GM12878 (cell line): ENCODE data around the gene CLEC16A. TPM values are rescaled to one million over a fixed set of nuclear protein-coding genes. Genes with fewer than 3 reads are reported as not detected.

Experiments
- ATAC-seq: fragments of 200-7000 bp; cut with Tn5 transposase; 3 replicates; pipeline ENCODE4 v1.9.1; 2020; ENCODE audit warnings: mild to moderate bottlenecking, moderate library complexity
- BruUV-seq: library from RNA; stranded (reverse); fragments of 400-500 nt; replicated peaks from 2 replicates; lab custom pipeline; 2021; lab: Mats Ljungman, UMichigan
- CTCF ChIA-PET: fragments of 300-600 bp; sonication (Branson Sonifier 250); formaldehyde crosslinking; extraction: SDS; loops from one replicate; lab custom pipeline; 2021; ENCODE audit warnings: inconsistent platforms; lab: Yijun Ruan, JAX
- POLR2A ChIA-PET: fragments of 350-600 bp; formaldehyde crosslinking; extraction: SDS; loops from one replicate; lab custom pipeline; 2021; ENCODE audit warnings: inconsistent platforms; lab: Charles Lee
- RAD21 ChIA-PET: fragments of 300-600 bp; sonication (Branson Sonifier 250); formaldehyde crosslinking; loops from one replicate; lab custom pipeline; 2023; ENCODE audit warnings: antibody characterized with exemption; ENCODE audit not compliant: unreplicated experiment; lab: Charles Lee
- SMC1A ChIA-PET: fragments of 300-600 bp; sonication (Branson Sonifier 250); formaldehyde crosslinking; loops from one replicate; lab custom pipeline; 2023; ENCODE audit not compliant: unreplicated experiment, uncharacterized antibody; lab: Charles Lee
- DNase-seq: peaks from one replicate; pipeline ENCODE4 v3.0.0-alpha.2; 2011; ENCODE audit warnings: low read depth, low spot score
- FAIRE-seq: peaks from 3 replicates; lab custom pipeline; 2011; peaks lifted over from hg19 to GRCh38; lab: Jason Lieb, UNC
- H2AFZ ChIP-seq: 2 replicates; pipeline ENCODE4 v1.6.0; 2011; ENCODE audit warnings: low read depth, low read length, control low read depth; ENCODE audit not compliant: control insufficient read depth
- H3K27ac ChIP-seq: 2 replicates; pipeline ENCODE4 v1.5.1; 2011; ENCODE audit warnings: control low read depth; ENCODE audit not compliant: control insufficient read depth, insufficient read depth
- H3K27me3 ChIP-seq, 2 experiments: replicated peaks in 1 of 2; 2 replicates each; pipeline versions ENCODE4 v1.6.0 to v1.6.1; 2011; ENCODE audit warnings: low read length in 1 of 2; ENCODE audit not compliant: control insufficient read depth in 2 of 2, insufficient read depth in 2 of 2
- H3K36me3 ChIP-seq, 2 experiments: 2 replicates each; pipeline ENCODE4 v1.5.1; 2011; ENCODE audit warnings: low read length in 1 of 2; ENCODE audit not compliant: control insufficient read depth in 2 of 2, insufficient read depth in 2 of 2
- H3K4me1 ChIP-seq: 2 replicates; pipeline ENCODE4 v1.6.1; 2011; ENCODE audit warnings: mild to moderate bottlenecking, low read length, moderate library complexity, mixed read lengths; ENCODE audit not compliant: control insufficient read depth, insufficient read depth
- H3K4me2 ChIP-seq: 2 replicates; pipeline ENCODE4 v1.6.0; 2011; ENCODE audit warnings: control low read depth; ENCODE audit not compliant: control insufficient read depth, insufficient read depth
- H3K4me3 ChIP-seq: fragments of 200-600 bp; sonication (generic); 2 replicates; pipeline ENCODE4 v1.5.1; 2016
- H3K79me2 ChIP-seq: 2 replicates; pipeline ENCODE4 v1.6.0; 2011; ENCODE audit warnings: low read length; ENCODE audit not compliant: control insufficient read depth, insufficient read depth
- H3K9ac ChIP-seq: 2 replicates; pipeline ENCODE4 v1.8.0; 2011; ENCODE audit warnings: low read length, control low read depth, mixed read lengths; ENCODE audit not compliant: control insufficient read depth, insufficient read depth
- H3K9me3 ChIP-seq: replicated peaks from 3 replicates; pipeline ENCODE4 v1.5.1; 2011; ENCODE audit warnings: mild to moderate bottlenecking, low read length; ENCODE audit not compliant: control insufficient read depth, insufficient read depth
- H4K20me1 ChIP-seq: 2 replicates; pipeline ENCODE4 v1.6.0; 2011; ENCODE audit not compliant: control insufficient read depth, insufficient read depth
- BCL3 ChIP-seq: IDR thresholded peaks from 2 replicates; pipeline ENCODE4 v1.6.1; 2011; ENCODE audit warnings: borderline replicate concordance, low read depth, mild to moderate bottlenecking, moderate library complexity, low read length; ENCODE audit not compliant: insufficient read depth, poor library complexity, severe bottlenecking
- CBX5 ChIP-seq: sonication (generic); IDR thresholded peaks from 2 replicates; pipeline ENCODE4 v1.6.1; 2016; ENCODE audit warnings: low read depth, moderate library complexity, mild to moderate bottlenecking, inconsistent platforms
- HDAC2 ChIP-seq: fragments of 200-600 bp; sonication (generic); IDR thresholded peaks from 2 replicates; pipeline ENCODE4 v1.6.1; 2017
- HDGF ChIP-seq: fragments of 450-650 bp; IDR thresholded peaks from 2 replicates; pipeline ENCODE4 v1.6.1; 2016; ENCODE audit warnings: antibody characterized with exemption
- HSF1 ChIP-seq: fragments of 150-350 bp; IDR thresholded peaks from 2 replicates; pipeline ENCODE4 v1.6.1; 2014; ENCODE audit warnings: mild to moderate bottlenecking, low read depth, low read length
- PBX3 ChIP-seq: IDR thresholded peaks from 2 replicates; pipeline ENCODE4 v1.6.1; 2011; ENCODE audit warnings: mild to moderate bottlenecking, low read depth, low read length, moderate library complexity; ENCODE audit not compliant: insufficient replicate concordance
- POLR2A ChIP-seq: IDR thresholded peaks from 2 replicates; pipeline ENCODE4 v1.6.1; 2011; ENCODE audit warnings: low read depth, mild to moderate bottlenecking, low read length
- POLR2AphosphoS2 ChIP-seq: IDR thresholded peaks from 2 replicates; pipeline ENCODE4 v1.6.1; 2011; ENCODE audit warnings: low read depth, mild to moderate bottlenecking, low read length, improper control_type of control experiment, moderate library complexity
- POLR2AphosphoS5 ChIP-seq: IDR thresholded peaks from 2 replicates; pipeline ENCODE4 v1.6.1; 2011; ENCODE audit warnings: mild to moderate bottlenecking, low read length, inconsistent platforms
- TCF12 ChIP-seq: IDR thresholded peaks from 2 replicates; pipeline ENCODE4 v1.6.1; 2011; ENCODE audit warnings: low read depth, mild to moderate bottlenecking, low read length
- TCF3 ChIP-seq: IDR thresholded peaks from 2 replicates; pipeline ENCODE4 v1.6.1; 2012; ENCODE audit warnings: low read depth, mild to moderate bottlenecking, low read length, borderline replicate concordance; ENCODE audit not compliant: insufficient read depth
- WRNIP1 ChIP-seq: IDR thresholded peaks from 2 replicates; pipeline ENCODE4 v1.6.1; 2011; ENCODE audit warnings: low read depth, low read length, improper control_type of control experiment, borderline replicate concordance
- YBX1 ChIP-seq: fragments of 450-650 bp; IDR thresholded peaks from 2 replicates; pipeline ENCODE4 v1.6.1; 2016; ENCODE audit warnings: antibody characterized with exemption
- YY1 ChIP-seq: IDR thresholded peaks from 2 replicates; pipeline ENCODE4 v1.6.1; 2011; ENCODE audit warnings: low read depth, mild to moderate bottlenecking, low read length
- ZNF687 ChIP-seq: fragments of 450-650 bp; IDR thresholded peaks from 2 replicates; pipeline ENCODE4 v1.6.1; 2017; ENCODE audit warnings: mild to moderate bottlenecking, moderate library complexity
- ZSCAN29 ChIP-seq: fragments of 450-650 bp; IDR thresholded peaks from 2 replicates; pipeline ENCODE4 v1.6.1; 2017; ENCODE audit warnings: mild to moderate bottlenecking, moderate library complexity
- WGBS: methylation state at CpG from one replicate; pipeline ENCODE4 v1.1.6; 2016; ENCODE audit warnings: low lambda C conversion rate; ENCODE audit not compliant: insufficient replicate concordance, insufficient coverage; ENCODE audit errors: missing lambda C conversion rate; 5-methylcytosine and 5-hydroxymethylcytosine counted together
- in situ Hi-C: fragments of 300-500 bp; cut with MboI; formaldehyde crosslinking; loops from 9 replicates; pipeline ENCODE4 v1.14.3; 2018; ENCODE audit warnings: mixed read lengths
- intact Hi-C: fragments of 100-400 bp; cut with micrococcal nuclease; formaldehyde crosslinking; loops from one replicate; pipeline ENCODE4 v1.14.2; 2022; ENCODE audit not compliant: unreplicated experiment
- polyA plus RNA-seq, 11 experiments: library from polyadenylated mRNA; depleted of rRNA in 4 of 11; unstranded in 6 of 11; stranded (reverse) in 5 of 11; fragments of >200 nt; fragmentation: Nextera tagmentation in 4 of 11; fragmentation: Illumina TruSeq in 1 of 11; extraction: Ambion mirVana in 4 of 11; extraction: Trizol in 1 of 11; gene quantifications; 1 replicate in 1 of 11; 2 replicates in 10 of 11; pipeline versions ENCODE4 v1.2.1 to v1.2.3, GENCODE V29; 2011 to 2016; ENCODE audit warnings: inconsistent platforms in 2 of 11, missing spikeins in 2 of 11, low read depth in 1 of 11
- total RNA-seq, 4 experiments: library from RNA; depleted of rRNA in 3 of 4; stranded (reverse); fragments of >200 nt in 3 of 4; fragmentation: Illumina TruSeq in 1 of 4; extraction: Trizol in 1 of 4; gene quantifications; 2 replicates each; pipeline versions ENCODE4 v1.2.1 to v1.2.3, GENCODE V29; 2013 to 2021

The CLEC16A gene
- total and polyA plus RNA-seq, 10 of the 15 experiments (the other 5 are each of a cell fraction or from before 2014, with no cell fraction given) = 1.5 to 28.8 (median 19.2) TPM

GRCh38 chr16:10934325-10935107 is 9.8 kb upstream of the CLEC16A start:
- H3K9ac ChIP-seq = no peak overlapping the region
- no peak overlapping the region for H3K27ac ChIP-seq
- FAIRE-seq (no peak), ATAC-seq (no peak), DNase-seq (no peak)
- peaks cover 33% of the 10 kb centered on the region for H3K79me2 ChIP-seq
- no TSS peak for BruUV-seq
- ChIA-PET SMC1A (interaction anchor here (0.8 to 1.5 kb wide), 3 partner anchors 11 to 57 kb away, joined by 3 to 4 read pairs (median 4); partner anchors contain the start of gene CIITA), POLR2A (no interaction called here), CTCF (interaction anchor here (2.5 kb wide), 1 partner anchor 16 kb away, joined by 8 read pairs; no protein-coding TSS in a partner anchor), RAD21 (no interaction called here)
- no peaks in the 10 kb centered on the region for H3K27me3 ChIP-seq
- H3K36me3 ChIP-seq = peaks cover 0 to 2% of the 10 kb centered on the region in 2 experiments; a peak in 2 of 4 replicates
- no peaks in the 10 kb centered on the region; the same call in 1 of the 2 replicates for H4K20me1 ChIP-seq
- no peak overlapping the region; the same call in 1 of the 2 replicates for H3K4me2 ChIP-seq
- in situ Hi-C loops = no loop called here
- 90% methylated on average over 13 of the region's 13 CpGs for WGBS
- intact Hi-C loops = loop anchor here (5.0 kb wide), 1 partner anchor 412 kb away; no protein-coding TSS in a partner anchor
- H2AFZ ChIP-seq = no peak overlapping the region
- H3K4me3 ChIP-seq = no peak overlapping the region
- H3K4me1 ChIP-seq = peaks cover 29% of the 10 kb centered on the region
- no peaks in the 10 kb centered on the region for H3K9me3 ChIP-seq
- TF ChIP-seq YBX1 = no peak
- no peak for TF ChIP-seq HSF1
- peak; percentile 72 for TF ChIP-seq POLR2AphosphoS2
- peak; percentile 21; the same call in 1 of the 2 replicates for TF ChIP-seq POLR2A
- no peak for TF ChIP-seq YY1
- no peak for TF ChIP-seq ZSCAN29
- peak; percentile 61; the same call in 1 of the 2 replicates for TF ChIP-seq POLR2AphosphoS5
- TF ChIP-seq TCF3 = no peak
- TF ChIP-seq HDGF = no peak
- TF ChIP-seq WRNIP1 = no peak
- TF ChIP-seq CBX5 = no peak
- TF ChIP-seq BCL3 = peak; percentile 7
- TF ChIP-seq ZNF687 = no peak
- no peak for TF ChIP-seq PBX3
- no peak for TF ChIP-seq HDAC2
- no peak for TF ChIP-seq TCF12
